GM21515 (cell line): ENCODE data around the gene LRP1-AS.
A peak's percentile ranks its signal among the peaks of the same experiment; 100 is the strongest.

Experiments
- ATAC-seq: cut with Tn5 transposase; IDR thresholded peaks from one replicate; pipeline ENCODE4 v1.9.1; 2021; ENCODE audit not compliant: unreplicated experiment

The LRP1-AS gene

GRCh38 chr12:57146961-57147944, at the start of gene LRP1-AS:
Gene LRP1-AS (minus strand): TSS chr12:57147619.
- no peak for ATAC-seq

- ATAC-seq = no peak
These were observed 49.5 kb upstream of the LRP1-AS start for GRCh38 chr12:57196956-57197355.

GRCh38 chr12:57196439-57196838, 49.0 kb upstream of the LRP1-AS start:
- ATAC-seq = no peak

GRCh38 chr12:57195611-57196371, 48.4 kb upstream of the LRP1-AS start:
- no peak for ATAC-seq

- no peak for ATAC-seq
These were observed 47.8 kb upstream of the LRP1-AS start for GRCh38 chr12:57195186-57195585.

GRCh38 chr12:57194253-57194652, 46.8 kb upstream of the LRP1-AS start:
- no peak for ATAC-seq

GRCh38 chr12:57193706-57194245, 46.4 kb upstream of the LRP1-AS start:
- ATAC-seq = no peak

- ATAC-seq = no peak
These were observed 45.5 kb upstream of the LRP1-AS start for GRCh38 chr12:57192920-57193319.

GRCh38 chr12:57191410-57191809, 44.0 kb upstream of the LRP1-AS start:
- no peak for ATAC-seq

GRCh38 chr12:57190821-57191220, 43.4 kb upstream of the LRP1-AS start:
- ATAC-seq = no peak

GRCh38 chr12:57190037-57190436, 42.6 kb upstream of the LRP1-AS start:
- no peak for ATAC-seq

GRCh38 chr12:57188090-57188425, 40.6 kb upstream of the LRP1-AS start:
- ATAC-seq = no peak

- ATAC-seq = no peak
These were observed 40.0 kb upstream of the LRP1-AS start for GRCh38 chr12:57187222-57188089.

GRCh38 chr12:57185906-57186508, 38.6 kb upstream of the LRP1-AS start:
- no peak for ATAC-seq

GRCh38 chr12:57185403-57185802, 38.0 kb upstream of the LRP1-AS start:
- ATAC-seq = no peak

- ATAC-seq = no peak
These were observed 36.7 kb upstream of the LRP1-AS start for GRCh38 chr12:57183939-57184725.

GRCh38 chr12:57182918-57183575, 35.6 kb upstream of the LRP1-AS start:
- peak; percentile 82 for ATAC-seq

GRCh38 chr12:57181561-57182155, 34.2 kb upstream of the LRP1-AS start:
- no peak for ATAC-seq

- no peak for ATAC-seq
These were observed 33.7 kb upstream of the LRP1-AS start for GRCh38 chr12:57181072-57181471.
